Fibroblast of pulmonary artery (primary cell): ENCODE data around the gene BRWD1.
A peak's percentile ranks its signal among the peaks of the same experiment; 100 is the strongest.
"Not testable (repeated sequence)": the region's sequence is repeated elsewhere in the genome, so short reads cannot be mapped to it uniquely, and the experiment has no call there.

Source experiments
- DNase-seq: peaks from one replicate; pipeline ENCODE4 v3.0.0-alpha.2; 2010; ENCODE audit warnings: low read depth
- H3K4me3 ChIP-seq: replicated peaks from 2 replicates; pipeline ENCODE4 v1.5.1; 2011; ENCODE audit warnings: low read depth, mild to moderate bottlenecking, control low read depth, low read length, moderate library complexity
- CTCF ChIP-seq: IDR thresholded peaks from 2 replicates; pipeline ENCODE4 v1.5.1; 2011; ENCODE audit warnings: mild to moderate bottlenecking, control low read depth, low read length, inconsistent platforms; ENCODE audit errors: missing control alignments

Gene BRWD1

GRCh38 chr21:39251326-39251725 lies 62.1 kb downstream of the BRWD1 start:
- TF ChIP-seq CTCF = no peak
- no peak for DNase-seq

GRCh38 chr21:39238275-39238674 lies 75.2 kb downstream of the BRWD1 start:
- no peak for TF ChIP-seq CTCF
- DNase-seq = no peak
- no peak overlapping the region for H3K4me3 ChIP-seq

More at GRCh38 chr21:39251326-39251725, 62.1 kb downstream of the BRWD1 start:
- no peak overlapping the region for H3K4me3 ChIP-seq

GRCh38 chr21:39232861-39233291 lies 80.6 kb downstream of the BRWD1 start:
- peak; percentile 4 for DNase-seq
- no peak overlapping the region for H3K4me3 ChIP-seq
- no peak for TF ChIP-seq CTCF

GRCh38 chr21:39224930-39225329 lies 88.5 kb downstream of the BRWD1 start:
- H3K4me3 ChIP-seq = no peak overlapping the region
- no peak for DNase-seq
- no peak for TF ChIP-seq CTCF

- H3K4me3 ChIP-seq = no peak overlapping the region
- DNase-seq = no peak
- TF ChIP-seq CTCF = no peak
These were observed 91.4 kb downstream of the BRWD1 start for GRCh38 chr21:39221997-39222486.

- TF ChIP-seq CTCF = no peak
- DNase-seq = no peak
- no peak overlapping the region for H3K4me3 ChIP-seq
These were observed 92.0 kb downstream of the BRWD1 start for GRCh38 chr21:39221282-39221996.

- not testable (repeated sequence) for DNase-seq, H3K4me3 ChIP-seq
These were observed 92.6 kb downstream of the BRWD1 start for GRCh38 chr21:39220875-39221274.
